Measurements from ENCODE around the gene RGS9. TPM values are rescaled to one million over a fixed set of nuclear protein-coding genes. Genes with fewer than 3 reads are reported as not detected.
"Not testable (repeated sequence)": the region's sequence is repeated elsewhere in the genome, so short reads cannot be mapped to it uniquely, and the experiment has no call there.

Gene RGS9
- polyA plus RNA-seq, 1 donor, result 17.7 TPM

DNA sequence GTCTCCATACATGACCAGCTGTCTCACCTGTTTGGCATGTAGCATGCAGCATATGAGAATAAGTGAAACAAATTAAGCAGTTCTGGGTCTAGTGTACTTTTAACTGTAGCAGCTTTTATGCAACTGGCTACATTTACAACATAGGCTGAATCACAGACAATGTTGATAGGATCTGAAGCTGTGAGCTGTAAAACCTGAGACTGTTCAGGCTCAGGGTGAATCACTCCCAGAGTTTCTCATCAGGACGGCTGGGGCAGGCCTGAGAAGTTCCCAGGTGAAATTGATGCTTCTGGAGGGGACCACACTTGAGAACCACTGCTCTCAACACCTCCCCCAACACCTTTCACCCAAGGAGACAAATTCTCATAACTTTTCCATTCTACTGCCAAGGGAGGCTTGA is 70.3 kb downstream of the RGS9 start:
- DNase-seq, result not testable (repeated sequence)

GRCh38 chr17:65208717-65209116 is 71.5 kb downstream of the RGS9 start:
- no peak for DNase-seq

DNA sequence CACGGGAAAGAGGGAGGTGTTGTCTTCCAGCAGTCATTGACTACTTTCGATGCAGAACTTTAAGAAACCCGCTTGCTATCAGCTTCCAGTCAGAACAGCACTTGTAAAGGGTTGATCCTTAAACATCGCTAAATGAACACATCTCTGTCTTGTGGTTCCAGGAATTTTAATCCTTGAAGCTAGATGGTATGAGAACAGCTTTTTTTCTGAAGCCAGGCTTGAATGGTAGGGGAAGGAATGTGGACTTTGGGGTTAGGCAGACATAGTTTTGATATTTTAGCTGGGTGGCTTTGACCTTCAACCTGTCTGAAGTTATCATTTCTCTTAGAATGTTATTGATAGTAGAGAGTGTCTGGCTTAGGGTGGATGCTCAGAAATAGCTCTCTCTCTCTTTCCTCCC is 81.1 kb downstream of the RGS9 start:
- no peak for DNase-seq

DNA sequence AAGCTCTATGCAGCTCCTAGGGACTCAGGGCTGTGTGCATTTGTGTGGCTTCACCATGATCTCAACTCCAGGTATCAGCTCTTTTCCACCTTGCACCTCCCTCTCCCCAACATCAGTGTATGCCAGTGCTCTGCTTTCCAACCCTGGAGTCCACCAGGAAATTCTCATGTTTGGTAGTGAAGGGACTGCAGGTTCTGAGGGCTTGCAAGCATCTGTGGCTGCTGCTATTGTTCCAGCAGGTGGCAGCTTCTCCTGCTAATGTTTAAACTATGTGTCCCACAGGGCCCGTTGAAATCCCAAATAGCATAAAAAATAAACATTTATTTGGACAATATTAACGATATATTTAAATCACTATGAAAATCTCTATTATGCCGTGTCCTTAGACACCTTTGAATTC is 82.0 kb downstream of the RGS9 start:
- DNase-seq, result no peak

DNA sequence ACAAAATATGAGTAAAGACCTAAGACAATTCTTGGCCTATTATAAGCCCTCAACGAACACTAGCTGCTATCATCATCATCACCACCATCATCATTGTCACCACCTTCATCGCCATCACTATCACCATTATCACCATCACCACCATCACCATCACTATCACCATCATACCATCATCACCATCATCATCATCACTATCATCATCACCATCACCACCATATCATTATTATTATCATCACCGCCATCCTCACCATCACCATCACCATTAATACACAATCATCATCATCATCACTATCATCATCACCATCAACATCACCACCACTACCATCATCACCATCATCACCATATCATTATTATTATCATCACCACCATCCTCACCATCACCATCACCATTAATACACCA is 82.5 kb downstream of the RGS9 start:
- DNase-seq, result no peak

- DNase-seq, result no peak
Observed at GRCh38 chr17:65220732-65221131, 83.6 kb downstream of the RGS9 start.

- no peak for DNase-seq
Observed at GRCh38 chr17:65222214-65222738, 85.1 kb downstream of the RGS9 start.

- no peak for DNase-seq
Observed at GRCh38 chr17:65225061-65225460, 87.9 kb downstream of the RGS9 start.

- DNase-seq, result no peak
Observed at GRCh38 chr17:65226227-65226626, 89.1 kb downstream of the RGS9 start.

- no peak for DNase-seq
Observed at GRCh38 chr17:65227637-65228036, 90.5 kb downstream of the RGS9 start.

DNA sequence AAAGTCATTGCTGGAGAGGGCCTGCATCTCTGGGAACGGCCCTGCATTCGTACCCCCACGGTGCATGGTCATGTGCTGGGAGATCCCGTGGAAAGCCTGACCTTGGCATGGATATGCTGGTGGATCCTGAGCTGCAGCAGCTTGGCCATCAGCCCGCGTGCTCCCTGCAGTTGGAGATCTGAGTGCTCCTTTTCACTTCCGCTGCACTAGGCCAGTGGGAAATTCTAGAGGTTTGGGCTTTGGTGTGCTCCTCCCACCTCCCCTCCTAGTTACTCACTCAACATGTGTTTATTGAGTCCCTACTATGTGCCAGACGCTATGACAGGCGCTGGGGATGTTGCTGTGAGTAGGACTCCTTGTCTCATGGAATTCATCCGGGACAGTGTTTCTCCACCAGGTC is 91.1 kb downstream of the RGS9 start:
- no peak for DNase-seq

- no peak for DNase-seq
Observed at GRCh38 chr17:65228734-65229620, 91.8 kb downstream of the RGS9 start.

GRCh38 chr17:65229621-65229995 is 92.4 kb downstream of the RGS9 start:
- no peak for DNase-seq

GRCh38 chr17:65230040-65230439 is 92.9 kb downstream of the RGS9 start:
- DNase-seq, result no peak

- no peak for DNase-seq
Observed at GRCh38 chr17:65231086-65231485, 93.9 kb downstream of the RGS9 start.

DNA sequence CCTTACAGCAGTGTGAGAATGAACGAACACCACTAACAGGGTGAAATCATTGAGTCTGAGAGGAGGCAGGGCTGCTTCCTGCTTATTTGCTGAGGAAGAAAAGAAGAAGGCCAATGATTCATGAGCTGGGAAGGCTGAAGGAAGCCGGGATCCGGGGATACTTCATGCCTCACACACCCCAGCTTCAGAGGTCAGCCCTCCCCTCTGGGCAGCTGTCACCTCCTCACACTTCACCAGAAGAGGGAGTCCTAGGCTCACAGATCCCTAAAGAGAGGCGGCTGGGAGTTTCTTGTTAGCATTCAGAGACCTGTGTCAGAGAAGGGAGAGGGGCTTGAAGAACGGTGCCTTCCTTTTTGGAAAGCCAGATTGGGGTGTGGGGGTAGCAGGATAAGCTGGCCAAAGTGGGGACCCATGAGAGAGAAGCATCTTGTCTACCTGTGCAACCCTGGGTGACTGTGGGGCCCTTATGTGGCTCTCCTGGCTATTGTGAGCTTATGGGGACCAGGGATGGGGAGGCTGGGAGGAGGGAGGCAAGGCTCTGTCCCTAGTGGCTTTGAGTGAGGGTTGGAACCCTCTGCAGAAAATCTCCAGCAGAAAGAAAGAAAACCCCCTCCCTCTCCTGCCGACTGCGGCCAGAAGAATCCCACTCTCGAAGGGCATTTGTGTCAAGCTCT is 94.6 kb downstream of the RGS9 start:
- DNase-seq, result peak; percentile 62

- DNase-seq, result no peak
Observed at GRCh38 chr17:65235284-65235683, 98.1 kb downstream of the RGS9 start.

DNA sequence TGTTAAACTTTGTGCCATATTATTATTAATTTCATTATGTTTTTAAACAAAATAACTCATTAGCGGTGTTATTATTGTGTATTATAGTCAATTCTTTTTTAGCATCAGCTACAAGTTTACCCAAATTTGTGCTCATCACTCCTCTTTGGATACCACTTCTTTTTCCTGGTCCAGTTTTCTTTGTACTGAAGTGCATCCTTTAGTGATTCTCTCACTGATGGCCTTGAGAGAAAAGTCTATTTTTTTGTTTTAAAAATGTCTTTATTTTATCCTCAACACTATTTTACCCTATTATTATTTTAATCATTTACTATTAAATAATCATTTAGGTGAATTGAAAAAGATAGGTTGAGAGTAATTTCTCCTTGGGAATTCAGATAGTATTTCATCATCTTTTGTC is 99.2 kb downstream of the RGS9 start:
- no peak for DNase-seq

DNA sequence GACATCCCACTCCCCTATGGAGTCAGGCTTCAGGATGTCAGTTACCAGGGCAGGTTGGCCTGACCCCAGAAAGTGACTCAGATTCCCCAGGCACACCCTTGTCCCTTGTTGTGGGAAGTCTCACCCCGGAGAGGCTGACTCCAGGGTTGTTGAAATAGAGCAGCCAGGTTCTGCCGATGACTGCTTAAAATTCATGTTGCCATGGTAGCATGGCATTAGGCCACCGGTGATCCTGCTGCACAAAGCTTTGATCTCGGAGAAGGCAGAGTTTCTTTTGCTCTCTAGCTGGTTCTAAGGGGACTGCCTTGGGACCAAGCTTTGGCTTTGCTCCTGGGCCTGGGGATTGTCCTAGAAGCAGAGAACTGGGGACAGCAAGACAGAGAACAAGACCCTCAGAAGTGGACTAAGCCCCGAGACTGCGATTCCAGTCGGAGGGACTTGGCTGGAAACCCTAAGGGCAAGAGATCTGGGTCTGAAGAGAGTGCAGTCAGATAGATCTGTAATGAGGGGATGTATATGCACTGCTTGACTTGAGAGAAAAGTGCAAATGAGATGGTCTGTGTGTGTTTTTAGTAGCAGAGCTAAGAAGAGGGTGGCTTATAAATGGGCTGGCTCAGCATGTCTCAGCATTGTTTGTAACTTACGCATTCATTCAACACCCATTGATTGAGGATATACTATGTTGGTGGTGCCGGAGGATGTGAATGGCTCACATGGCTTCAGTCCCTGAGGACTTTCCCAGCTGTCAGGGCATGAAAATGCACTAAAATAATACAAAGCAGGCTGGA is 106.9 kb downstream of the RGS9 start:
- no peak for DNase-seq

DNA sequence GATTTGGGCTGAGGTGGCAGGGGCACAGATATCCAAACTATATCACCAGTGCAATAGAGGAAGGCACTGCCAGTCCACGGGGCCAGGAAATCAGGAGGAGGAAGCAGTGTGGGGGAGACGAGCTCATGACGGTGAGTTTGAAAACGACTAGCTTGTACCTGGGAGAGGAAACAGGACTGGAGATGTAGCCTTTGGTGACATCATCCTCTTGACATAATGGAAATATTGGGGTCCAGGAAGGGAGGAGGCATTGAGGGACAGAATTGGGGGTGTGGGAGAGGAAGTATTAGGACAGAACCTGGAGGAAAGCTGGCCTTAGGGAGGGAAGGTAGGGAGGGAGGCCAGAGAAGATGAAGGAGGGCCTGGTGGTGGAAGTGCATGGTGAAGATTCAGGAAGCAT is 109.1 kb downstream of the RGS9 start:
- DNase-seq, result no peak

DNA sequence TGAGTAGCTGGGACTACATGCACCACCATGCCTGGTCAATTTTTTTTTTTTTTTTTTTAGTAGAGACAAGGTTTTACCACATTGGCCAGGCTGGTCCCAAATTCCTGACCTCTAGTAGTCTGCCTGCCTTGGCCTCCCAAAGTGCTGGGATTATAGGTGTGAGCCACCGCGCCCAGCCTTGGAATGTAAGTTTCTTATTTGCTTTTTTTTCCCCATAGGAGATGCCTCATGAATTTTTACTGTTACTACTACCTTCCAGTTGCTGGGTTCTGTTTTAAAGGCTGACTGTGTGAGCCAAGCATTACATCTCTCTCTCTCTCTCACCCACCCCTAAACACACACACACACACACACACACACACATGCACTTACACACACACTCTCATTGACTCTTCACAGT is 112.6 kb downstream of the RGS9 start:
- DNase-seq, result no peak

DNA sequence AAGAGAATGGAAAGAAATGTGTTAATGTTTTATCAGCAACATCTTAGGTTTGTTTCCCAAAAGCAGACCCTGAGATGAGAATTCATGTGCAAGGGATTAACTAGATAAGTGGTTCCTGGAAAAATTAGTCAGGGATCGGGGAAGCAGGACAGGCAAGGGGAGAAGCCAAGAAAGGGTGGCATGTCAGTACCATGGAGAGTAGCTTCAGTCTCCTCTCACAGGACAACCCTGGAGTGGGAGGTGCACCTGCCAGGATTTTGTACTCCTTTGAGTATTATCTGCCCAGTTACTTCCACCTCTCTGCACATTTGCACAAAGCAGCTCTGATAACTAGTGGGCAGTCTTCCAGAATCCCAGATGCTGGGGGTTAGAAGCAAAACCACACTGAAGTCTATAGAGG is 117.0 kb downstream of the RGS9 start:
- DNase-seq, result no peak

DNA sequence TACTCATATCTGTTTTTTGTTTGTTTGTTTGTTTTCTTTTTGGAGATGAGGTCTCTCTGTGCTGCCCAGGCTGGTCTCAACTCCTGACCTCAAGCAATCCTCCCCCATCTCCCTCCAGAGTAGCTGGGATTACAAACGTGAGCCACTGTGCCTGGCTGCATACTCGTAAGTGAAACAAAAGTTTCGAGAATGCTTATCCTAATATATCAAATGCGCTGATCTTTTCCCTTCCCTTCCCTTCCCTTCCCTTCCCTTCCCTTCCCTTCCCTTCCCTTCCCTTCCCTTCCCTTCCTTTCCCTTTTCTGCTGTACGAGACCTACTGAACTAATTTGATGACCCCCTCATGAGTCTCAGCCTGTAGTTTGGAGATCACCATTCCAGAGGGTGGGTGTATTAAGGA is 122.1 kb downstream of the RGS9 start:
- DNase-seq, result no peak
